Transverse colon (tissue), 3 donors: ENCODE measurements around the gene STARD3.

Experiments used
- EP300 ChIP-seq: sonication (generic); formaldehyde crosslinking; IDR thresholded peaks from one replicate; pipeline ENCODE4 v1.6.1; 2017; ENCODE audit warnings: antibody characterized with exemption, low read depth
- POLR2AphosphoS5 ChIP-seq, 3 donors: sonication (generic); formaldehyde crosslinking; IDR thresholded peaks; one replicate each; pipeline ENCODE4 v1.6.1; 2016; ENCODE audit warnings: antibody characterized with exemption in 3 of 3

- no peak for TF ChIP-seq EP300
- TF ChIP-seq POLR2AphosphoS5 (IDR thresholded peaks at IDR 0.05): peak in 2 of 3 donors; percentile 10 to 15
Observed at GRCh38 chr17:39662551-39663339, 25.8 kb downstream of the STARD3 start.
